SK-N-SH (cell line): ENCODE data around the gene SERPINE1. TPM values are rescaled to one million over a fixed set of nuclear protein-coding genes. Genes with fewer than 3 reads are reported as not detected.
"Not testable (repeated sequence)": the region's sequence is repeated elsewhere in the genome, so short reads cannot be mapped to it uniquely, and the experiment has no call there.

ENCODE experiments used
- CTCF ChIA-PET: fragments of 300-600, 350-600 bp; formaldehyde crosslinking; extraction: SDS; loops from one replicate; lab custom pipeline; 2021; lab: Yijun Ruan, JAX
- POLR2A ChIA-PET: fragments of 350-600 bp; sonication (Branson Sonifier 250); formaldehyde crosslinking; extraction: SDS; loops from one replicate; lab custom pipeline; 2020; ENCODE audit warnings: antibody characterized with exemption, inconsistent platforms; lab: Yijun Ruan, JAX
- DNase-seq: peaks from one replicate; pipeline ENCODE4 v3.0.0; 2012
- H2AFZ ChIP-seq: fragments of 200-600 bp; sonication (generic); 2 replicates; pipeline ENCODE4 v1.8.1; 2016; ENCODE audit warnings: antibody characterized with exemption, mild to moderate bottlenecking, low read depth
- H3F3A ChIP-seq: fragments of 200-600 bp; sonication (generic); replicated peaks from 2 replicates; pipeline ENCODE3; 2016; ENCODE audit warnings: antibody characterized with exemption, mild to moderate bottlenecking; ENCODE audit not compliant: insufficient read depth
- H3K27ac ChIP-seq, 2 experiments: fragments of 200-500 bp in 1 of 2; fragments of 200-600 bp in 1 of 2; sonication (Bioruptor generic) in 1 of 2; sonication (generic), shearing (Covaris generic) in 1 of 2; 2 replicates each; pipeline versions ENCODE4 v1.5.1 to v1.6.1; 2014 to 2016; ENCODE audit warnings: low read depth in 2 of 2, inconsistent platforms in 1 of 2, low read length in 1 of 2, mild to moderate bottlenecking in 1 of 2, mixed read lengths in 1 of 2
- H3K27me3 ChIP-seq: fragments of 200-600 bp; sonication (generic), shearing (Covaris generic); 2 replicates; pipeline ENCODE4 v1.6.1; 2016; ENCODE audit warnings: mixed run types; ENCODE audit not compliant: insufficient read depth
- H3K36me3 ChIP-seq, 2 experiments: fragments of 200-500 bp in 1 of 2; fragments of 200-600 bp in 1 of 2; sonication (Bioruptor generic) in 1 of 2; sonication (generic) in 1 of 2; replicated peaks in 1 of 2; 2 replicates each; pipeline versions ENCODE3 to v1.5.1; 2014 to 2016; ENCODE audit warnings: low read length in 1 of 2, mild to moderate bottlenecking in 1 of 2; ENCODE audit not compliant: insufficient read depth in 2 of 2, control insufficient read depth in 1 of 2
- H3K4me1 ChIP-seq, 2 experiments: fragments of 200-500 bp in 1 of 2; fragments of 200-600 bp in 1 of 2; sonication (Bioruptor generic) in 1 of 2; sonication (generic), shearing (Covaris generic) in 1 of 2; 2 replicates each; pipeline versions ENCODE4 v1.5.1 to v1.6.1; 2014 to 2016; ENCODE audit warnings: low read depth in 1 of 2, low read length in 1 of 2, mixed run types in 1 of 2; ENCODE audit not compliant: insufficient read depth in 2 of 2, control insufficient read depth in 1 of 2
- H3K4me2 ChIP-seq: fragments of 200-600 bp; sonication (generic), shearing (Covaris generic); 2 replicates; pipeline ENCODE4 v1.6.1; 2017; ENCODE audit warnings: mixed run types
- H3K4me3 ChIP-seq, 2 experiments: fragments of 200-500 bp in 1 of 2; fragments of 200-600 bp in 1 of 2; sonication (Bioruptor generic) in 1 of 2; sonication (generic), shearing (Covaris generic) in 1 of 2; 2 replicates each; pipeline versions ENCODE4 v1.5.1 to v1.8.1; 2014 to 2016; ENCODE audit warnings: low read depth in 2 of 2, inconsistent platforms in 1 of 2, low read length in 1 of 2, mild to moderate bottlenecking in 1 of 2, mixed read lengths in 1 of 2, moderate library complexity in 1 of 2
- H3K79me2 ChIP-seq: fragments of 200-600 bp; sonication (generic); 2 replicates; pipeline ENCODE4 v1.8.1; 2017; ENCODE audit warnings: mild to moderate bottlenecking; ENCODE audit not compliant: insufficient read depth
- H3K9ac ChIP-seq: fragments of 200-600 bp; sonication (generic); 2 replicates; pipeline ENCODE4 v1.6.1; 2017; ENCODE audit warnings: mixed run types
- H3K9me2 ChIP-seq: fragments of 200-600 bp; sonication (generic); 2 replicates; pipeline ENCODE4 v1.6.1; 2017; ENCODE audit warnings: mixed run types
- H3K9me3 ChIP-seq: fragments of 200-600 bp; sonication (generic); 2 replicates; pipeline ENCODE4 v1.6.1; 2017; ENCODE audit warnings: mixed run types, mild to moderate bottlenecking, moderate library complexity
- H4K20me1 ChIP-seq: fragments of 200-600 bp; sonication (generic); 2 replicates; pipeline ENCODE4 v1.6.1; 2017; ENCODE audit warnings: mild to moderate bottlenecking, mixed run types; ENCODE audit not compliant: insufficient read depth
- CTCF ChIP-seq: fragments of 200-600 bp; sonication (generic); IDR thresholded peaks from 2 replicates; pipeline ENCODE4 v1.6.1; 2017; ENCODE audit warnings: antibody characterized with exemption, mild to moderate bottlenecking, moderate library complexity
- ELF1 ChIP-seq: IDR thresholded peaks from 2 replicates; pipeline ENCODE4 v1.4.0; 2012
- EP300 ChIP-seq, 2 experiments: IDR thresholded peaks; 2 replicates each; pipeline versions ENCODE4 v1.4.0 to v1.6.1; 2012; ENCODE audit warnings: borderline replicate concordance in 1 of 2, low read depth in 1 of 2, low read length in 1 of 2
- FOXM1 ChIP-seq: IDR thresholded peaks from 2 replicates; pipeline ENCODE4 v1.4.0; 2012; ENCODE audit warnings: low read depth, mild to moderate bottlenecking
- MAX ChIP-seq: IDR thresholded peaks from 2 replicates; pipeline ENCODE4 v1.4.0; 2012; ENCODE audit warnings: low read depth
- NRF1 ChIP-seq: IDR thresholded peaks from 2 replicates; pipeline ENCODE4 v1.6.1; 2012; ENCODE audit warnings: low read depth, mild to moderate bottlenecking, low read length
- RAD21 ChIP-seq: IDR thresholded peaks from 2 replicates; pipeline ENCODE4 v1.6.1; 2012; ENCODE audit warnings: mild to moderate bottlenecking, low read length
- RCOR1 ChIP-seq: fragments of 150-350 bp; IDR thresholded peaks from 2 replicates; pipeline ENCODE4 v1.6.1; 2017; ENCODE audit warnings: antibody characterized with exemption, low read length
- REST ChIP-seq: IDR thresholded peaks from 2 replicates; pipeline ENCODE4 v1.6.1; 2012; ENCODE audit warnings: mild to moderate bottlenecking, low read depth, low read length, moderate library complexity
- SMC3 ChIP-seq: IDR thresholded peaks from 2 replicates; pipeline ENCODE4 v1.6.1; 2012; ENCODE audit warnings: low read depth, low read length, improper control_type of control experiment
- USF2 ChIP-seq: fragments of 150-350 bp; IDR thresholded peaks from 2 replicates; pipeline ENCODE4 v1.6.1; 2017; ENCODE audit warnings: antibody characterized with exemption, low read length, low read depth, borderline replicate concordance
- WGBS: methylation state at CpG from one replicate; pipeline ENCODE4 v1.1.6; 2017; ENCODE audit warnings: low lambda C conversion rate; 5-methylcytosine and 5-hydroxymethylcytosine counted together
- polyA plus RNA-seq, 3 experiments: library from polyadenylated mRNA; depleted of rRNA; stranded (reverse); fragments of >200 nt; gene quantifications; 2 replicates each; pipeline ENCODE4 v1.2.3, GENCODE V29; 2012

SERPINE1 gene
- polyA plus RNA-seq, 1 of the 3 experiments (the other 2 are of a cell fraction), result 4,174 TPM

GRCh38 chr7:101120315-101120714 lies 6.6 kb upstream of the SERPINE1 start:
- Histone ChIP-seq H3K27ac (peak overlapping the region in 1 of 2 experiments; percentile 98; a peak in 2 of 4 replicates), H3F3A (peaks cover 75% of the 10 kb centered on the region), H3K9me3 (no peaks in the 10 kb centered on the region), H2AFZ (no peak overlapping the region), H3K9ac (no peak overlapping the region), H3K4me3 (no peak overlapping the region), H3K4me1 (peaks cover 7 to 59% of the 10 kb centered on the region in 2 experiments; a peak in 3 of 4 replicates), H3K4me2 (no peak overlapping the region), H3K79me2 (peaks cover 49% of the 10 kb centered on the region), H3K27me3 (no peaks in the 10 kb centered on the region), H4K20me1 (no peaks in the 10 kb centered on the region), H3K36me3 (no peaks in the 10 kb centered on the region), H3K9me2 (no peaks in the 10 kb centered on the region)
- no peak for DNase-seq
- no peak for TF ChIP-seq EP300 (IDR thresholded peaks at IDR 0.05; ENCODE audit: borderline replicate concordance in 1 of 2, low read depth in 1 of 2, low read length in 1 of 2)
- no peak for TF ChIP-seq CTCF
- POLR2A ChIA-PET, result no interaction called here
- CTCF ChIA-PET, result interaction anchor here (1.1 to 1.5 kb wide), 3 partner anchors 16 to 226 kb away, joined by 3 to 4 read pairs (median 3); partner anchors contain the start of gene TRIM56
- WGBS, result 90% methylated on average over 4 of the region's 4 CpGs

GRCh38 chr7:101121631-101121990 lies 5.3 kb upstream of the SERPINE1 start:
- H4K20me1 ChIP-seq, H3K9me3 ChIP-seq, H3K27me3 ChIP-seq, H2AFZ ChIP-seq, H3K4me3 ChIP-seq, H3K36me3 ChIP-seq, POLR2A ChIA-PET, H3K9me2 ChIP-seq, DNase-seq: not testable (repeated sequence)
- Histone ChIP-seq H3K4me2 (0 out of 2 replicates have a peak overlapping the region, but pooled peaks have one; percentile 6), H3F3A (peaks cover 79% of the 10 kb centered on the region), H3K4me1 (peaks cover 14 to 66% of the 10 kb centered on the region in 2 experiments; a peak in 3 of 4 replicates), H3K27ac (peak overlapping the region; percentile 69 to 98; a peak in 3 of 4 replicates), H3K9ac (peak overlapping the region; percentile 32), H3K79me2 (peaks cover 48% of the 10 kb centered on the region)
- CTCF ChIA-PET, result interaction anchor here (1.4 to 3.4 kb wide), 2 partner anchors 16 to 27 kb away, joined by 4 to 19 read pairs; no protein-coding TSS in a partner anchor
- 64% methylated on average over 9 of the region's 9 CpGs for WGBS

GRCh38 chr7:101121991-101122932 lies 4.6 kb upstream of the SERPINE1 start:
- Histone ChIP-seq H3K27me3 (no peaks in the 10 kb centered on the region), H2AFZ (no peak overlapping the region), H3K4me1 (peaks cover 17 to 60% of the 10 kb centered on the region in 2 experiments; a peak in 3 of 4 replicates), H3F3A (peaks cover 77% of the 10 kb centered on the region), H3K4me2 (peak overlapping the region; percentile 69), H3K36me3 (peaks cover 0 to 2% of the 10 kb centered on the region in 2 experiments), H3K27ac (peak overlapping the region; percentile 69 to 98; a peak in 3 of 4 replicates), H3K9me2 (no peaks in the 10 kb centered on the region), H3K79me2 (peaks cover 51% of the 10 kb centered on the region), H3K4me3 (peak overlapping the region; percentile 10 to 28; a peak in 3 of 4 replicates), H3K9ac (peak overlapping the region; percentile 69), H3K9me3 (no peaks in the 10 kb centered on the region), H4K20me1 (peaks cover 2% of the 10 kb centered on the region)
- no peak for DNase-seq
- CTCF ChIA-PET, result interaction anchor here (1.4 to 3.4 kb wide), 4 partner anchors 16 to 228 kb away, joined by 4 to 19 read pairs (median 12); no protein-coding TSS in a partner anchor
- POLR2A ChIA-PET, result interaction anchor here (0.6 to 0.7 kb wide), 2 partner anchors 43 to 209 kb away, joined by 3 read pairs; partner anchors contain the start of gene VGF
- WGBS, result 23% methylated on average over 17 of the region's 17 CpGs
- TF ChIP-seq FOXM1 (peak; percentile 92), REST (peak; percentile 84), MAX (peak; percentile 87), ELF1 (peak; percentile 83), NRF1 (no peak), RAD21 (no peak), SMC3 (no peak), RCOR1 (no peak), USF2 (no peak)
